RWPE2 (cell line): Measurements from ENCODE around the gene RACK1.

Experiments used
- ATAC-seq: fragments of 200-7000 bp; cut with Tn5 transposase; 3 replicates; pipeline ENCODE4 v1.9.1; 2021; ENCODE audit warnings: low read depth
- DNase-seq: peaks from one replicate; pipeline ENCODE4 v3.0.0-alpha.2; 2020; ENCODE audit warnings: low spot score
- H3K27ac ChIP-seq: fragments of 450-650 bp; 2 replicates; pipeline ENCODE4 v1.5.1; 2017; ENCODE audit warnings: mild to moderate bottlenecking; ENCODE audit not compliant: poor library complexity, severe bottlenecking
- H3K27me3 ChIP-seq: fragments of 250-450 bp; sonication (Bioruptor Pico); 2 replicates; pipeline ENCODE4 v1.5.1; 2021; ENCODE audit warnings: mild to moderate bottlenecking, moderate library complexity; ENCODE audit not compliant: insufficient read depth, poor library complexity, severe bottlenecking
- H3K36me3 ChIP-seq: fragments of 250-450 bp; sonication (Bioruptor Pico); 2 replicates; pipeline ENCODE4 v1.5.1; 2020; ENCODE audit warnings: low read depth, mild to moderate bottlenecking, moderate library complexity
- H3K4me1 ChIP-seq: fragments of 250-450 bp; sonication (Bioruptor Pico); 2 replicates; pipeline ENCODE4 v1.5.1; 2021; ENCODE audit warnings: mild to moderate bottlenecking, moderate library complexity; ENCODE audit not compliant: insufficient read depth, poor library complexity, severe bottlenecking
- H3K4me3 ChIP-seq: fragments of 250-450 bp; sonication (Bioruptor Pico); 2 replicates; pipeline ENCODE4 v1.5.1; 2021; ENCODE audit warnings: mild to moderate bottlenecking, moderate library complexity; ENCODE audit not compliant: severe bottlenecking
- H3K9me3 ChIP-seq: fragments of 250-450 bp; sonication (Bioruptor Pico); 2 replicates; pipeline ENCODE4 v1.5.1; 2021; ENCODE audit warnings: mild to moderate bottlenecking, moderate library complexity; ENCODE audit not compliant: severe bottlenecking
- TF ChIP-seq, protein P1 (sequence below): fragments of 450-650 bp; IDR thresholded peaks from one replicate; pipeline ENCODE4 v1.5.1; 2017; ENCODE audit warnings: mild to moderate bottlenecking, moderate library complexity; ENCODE audit not compliant: poor library complexity, severe bottlenecking

The RACK1 gene

DNA sequence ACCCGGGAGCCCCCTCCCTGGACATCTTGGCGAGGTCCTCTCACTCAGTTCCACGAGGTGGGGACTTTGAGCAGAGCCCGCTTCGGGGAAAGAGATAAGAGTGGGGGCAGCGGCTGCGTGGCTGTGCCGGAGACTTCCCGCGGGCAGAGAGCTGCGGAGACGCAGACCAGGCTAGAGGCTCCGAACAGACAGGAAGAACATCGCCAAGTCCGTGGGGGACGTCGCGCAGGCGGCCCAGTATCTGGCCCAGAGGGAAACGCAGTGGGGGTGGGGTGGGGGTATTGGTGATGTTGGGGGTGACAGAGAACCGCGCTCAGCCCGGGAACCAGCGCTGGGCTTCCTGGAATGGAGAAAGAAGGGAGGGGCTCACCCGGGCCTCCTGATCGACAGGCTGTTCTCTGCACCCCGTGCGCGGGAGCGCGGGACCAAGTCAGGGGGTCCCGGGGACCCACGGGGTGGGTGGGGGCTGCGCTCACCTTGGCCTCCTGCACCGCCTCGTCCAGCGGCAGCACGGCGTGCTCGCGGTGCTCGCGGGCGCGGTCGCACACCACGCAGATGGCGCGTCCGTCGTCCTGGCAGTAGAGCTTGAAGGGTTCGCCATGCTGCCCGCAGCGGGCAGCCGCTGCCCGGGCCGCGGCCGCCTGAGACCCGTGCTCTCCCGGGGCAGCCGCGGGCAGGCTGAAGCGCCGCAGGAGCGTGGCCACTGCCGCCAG is 39.4 kb downstream of the RACK1 start:
- Histone ChIP-seq H3K27me3 (no peaks in the 10 kb centered on the region), H3K36me3 (peaks cover 16% of the 10 kb centered on the region), H3K9me3 (no peaks in the 10 kb centered on the region), H3K4me3 (peak overlapping the region; percentile 67), H3K27ac (peak overlapping the region; percentile 76), H3K4me1 (peaks cover 12% of the 10 kb centered on the region)
- TF ChIP-seq, protein P1, sequence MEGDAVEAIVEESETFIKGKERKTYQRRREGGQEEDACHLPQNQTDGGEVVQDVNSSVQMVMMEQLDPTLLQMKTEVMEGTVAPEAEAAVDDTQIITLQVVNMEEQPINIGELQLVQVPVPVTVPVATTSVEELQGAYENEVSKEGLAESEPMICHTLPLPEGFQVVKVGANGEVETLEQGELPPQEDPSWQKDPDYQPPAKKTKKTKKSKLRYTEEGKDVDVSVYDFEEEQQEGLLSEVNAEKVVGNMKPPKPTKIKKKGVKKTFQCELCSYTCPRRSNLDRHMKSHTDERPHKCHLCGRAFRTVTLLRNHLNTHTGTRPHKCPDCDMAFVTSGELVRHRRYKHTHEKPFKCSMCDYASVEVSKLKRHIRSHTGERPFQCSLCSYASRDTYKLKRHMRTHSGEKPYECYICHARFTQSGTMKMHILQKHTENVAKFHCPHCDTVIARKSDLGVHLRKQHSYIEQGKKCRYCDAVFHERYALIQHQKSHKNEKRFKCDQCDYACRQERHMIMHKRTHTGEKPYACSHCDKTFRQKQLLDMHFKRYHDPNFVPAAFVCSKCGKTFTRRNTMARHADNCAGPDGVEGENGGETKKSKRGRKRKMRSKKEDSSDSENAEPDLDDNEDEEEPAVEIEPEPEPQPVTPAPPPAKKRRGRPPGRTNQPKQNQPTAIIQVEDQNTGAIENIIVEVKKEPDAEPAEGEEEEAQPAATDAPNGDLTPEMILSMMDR: no peak
- DNase-seq: peak; percentile 76
- peak; percentile 26 for ATAC-seq

DNA sequence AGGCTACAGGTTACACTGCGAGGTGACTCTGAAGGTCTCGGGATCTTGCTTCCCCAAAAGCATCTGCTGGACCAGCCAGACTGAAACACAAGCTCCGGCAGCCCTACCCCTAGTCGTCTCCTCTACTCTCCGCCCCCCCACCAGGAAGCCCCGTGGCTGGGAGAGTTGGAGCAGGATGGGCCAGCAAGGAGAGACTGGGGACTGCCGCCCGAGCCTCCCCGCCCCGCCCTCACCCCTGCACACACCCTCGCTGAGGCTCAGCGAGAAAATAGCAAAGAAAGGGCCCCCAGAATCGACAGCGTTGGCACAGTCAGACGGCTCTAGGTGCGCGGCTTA is 40.0 kb downstream of the RACK1 start:
- peak overlapping the region; percentile 67 for H3K4me3 ChIP-seq
- ATAC-seq (peak; percentile 4; the same call in 2 of the 3 replicates), DNase-seq (peak; percentile 76)
- H3K36me3 ChIP-seq: peaks cover 21% of the 10 kb centered on the region
- H3K4me1 ChIP-seq: peaks cover 12% of the 10 kb centered on the region
- no peaks in the 10 kb centered on the region for H3K9me3 ChIP-seq
- TF ChIP-seq, protein P1: no peak
- no peaks in the 10 kb centered on the region for H3K27me3 ChIP-seq
- peak overlapping the region; percentile 76 for H3K27ac ChIP-seq

DNA sequence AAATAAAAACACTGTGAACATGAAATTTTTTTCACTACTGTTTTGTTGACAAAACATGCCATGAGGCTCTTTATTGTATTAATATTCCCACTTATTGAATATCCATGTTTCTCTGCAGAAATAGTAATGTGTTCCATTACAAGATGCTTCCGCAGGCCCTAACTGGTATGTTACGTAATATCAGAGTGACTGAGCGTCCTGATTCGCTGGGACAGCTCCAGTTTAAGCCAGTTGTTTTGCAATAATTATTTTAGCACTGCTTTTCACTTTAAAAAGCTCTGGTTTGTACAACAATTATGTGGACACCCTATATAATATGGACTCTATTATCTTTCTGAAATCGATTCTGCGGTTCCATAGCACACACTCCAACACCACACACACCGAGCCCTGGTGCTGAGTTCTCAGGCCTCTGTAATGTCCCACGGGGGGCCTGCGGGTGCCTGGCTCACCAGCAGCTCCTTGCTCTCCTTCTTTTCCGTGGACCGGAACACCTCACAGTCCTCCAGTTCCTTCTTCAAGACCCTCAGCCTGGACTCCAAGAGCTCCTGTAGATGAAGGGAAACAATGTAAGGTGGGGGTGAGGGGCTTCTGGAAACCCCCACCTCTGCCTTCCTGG is 40.5 kb downstream of the RACK1 start:
- Histone ChIP-seq H3K9me3 (no peaks in the 10 kb centered on the region), H3K4me1 (peaks cover 10% of the 10 kb centered on the region), H3K27ac (peak overlapping the region; percentile 76), H3K27me3 (no peaks in the 10 kb centered on the region), H3K36me3 (peaks cover 23% of the 10 kb centered on the region), H3K4me3 (peak overlapping the region; percentile 67)
- TF ChIP-seq, protein P1: no peak
- DNase-seq (no peak), ATAC-seq (no peak)

DNA sequence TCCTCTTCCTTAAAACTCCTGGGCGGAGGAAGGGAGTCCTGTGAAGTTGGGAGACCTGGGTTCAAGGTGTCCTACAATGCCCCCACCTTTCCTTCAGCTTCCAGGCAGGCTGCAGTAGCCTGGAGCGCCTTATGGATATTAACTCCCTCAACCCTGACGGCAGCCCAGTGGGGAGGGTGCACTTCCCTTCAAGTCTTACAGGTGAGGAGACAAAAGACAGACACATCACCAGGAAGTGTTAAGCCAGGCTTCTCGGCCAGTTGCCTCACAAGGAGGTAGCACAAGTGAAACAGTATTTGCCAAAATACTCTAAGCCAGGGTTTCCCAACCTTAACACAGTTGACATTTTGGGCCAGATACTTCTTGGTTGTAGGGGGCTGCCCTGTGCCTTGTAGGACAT is 42.9 kb downstream of the RACK1 start:
- ATAC-seq (no peak), DNase-seq (no peak)
- TF ChIP-seq, protein P1: no peak
- Histone ChIP-seq H3K36me3 (peaks cover 27% of the 10 kb centered on the region), H3K27ac (no peak overlapping the region), H3K4me3 (no peak overlapping the region), H3K9me3 (no peaks in the 10 kb centered on the region), H3K4me1 (peaks cover 5% of the 10 kb centered on the region), H3K27me3 (no peaks in the 10 kb centered on the region)
